Endodermal cell (in vitro differentiated cells): Measurements from ENCODE around the gene G3BP2. TPM values are rescaled to one million over a fixed set of nuclear protein-coding genes. Genes with fewer than 3 reads are reported as not detected.
A peak's percentile ranks its signal among the peaks of the same experiment; 100 is the strongest.

ENCODE experiments used
- DNase-seq: peaks from one replicate; pipeline ENCODE4 v3.0.0-alpha.2; 2017
- H3K27ac ChIP-seq: 2 replicates; pipeline ENCODE4 v1.5.1; 2013; ENCODE audit warnings: mild to moderate bottlenecking, low read depth, low read length, moderate library complexity
- H3K27me3 ChIP-seq: 2 replicates; pipeline ENCODE4 v1.6.1; 2013; ENCODE audit warnings: mild to moderate bottlenecking, low read length, moderate library complexity; ENCODE audit not compliant: insufficient read depth, control insufficient read depth, poor library complexity, severe bottlenecking
- H3K36me3 ChIP-seq: 2 replicates; pipeline ENCODE4 v1.7.0; 2013; ENCODE audit warnings: mild to moderate bottlenecking, low read length, moderate library complexity; ENCODE audit not compliant: control insufficient read depth, insufficient read depth
- H3K4me1 ChIP-seq: one replicate; pipeline ENCODE4 v1.7.0; 2013; ENCODE audit warnings: low read length; ENCODE audit not compliant: control insufficient read depth, insufficient read depth
- H3K4me3 ChIP-seq: 2 replicates; pipeline ENCODE4 v1.5.1; 2013; ENCODE audit warnings: mild to moderate bottlenecking, low read length, moderate library complexity
- H3K9ac ChIP-seq: 2 replicates; pipeline ENCODE4 v1.6.1; 2013; ENCODE audit warnings: mild to moderate bottlenecking, low read length, moderate library complexity; ENCODE audit not compliant: poor library complexity, severe bottlenecking; ENCODE audit errors: extremely low read depth
- H3K9me3 ChIP-seq: 2 replicates; pipeline ENCODE4 v1.6.1; 2013; ENCODE audit warnings: mild to moderate bottlenecking, low read length, moderate library complexity; ENCODE audit not compliant: control insufficient read depth
- H3K27ac Mint-ChIP-seq: 2 replicates; pipeline ENCODE4 v1.8.0; 2020; ENCODE audit warnings: mixed read lengths
- H3K27me3 Mint-ChIP-seq: 2 replicates; pipeline ENCODE4 v1.8.0; 2021; ENCODE audit warnings: mild to moderate bottlenecking, mixed read lengths; ENCODE audit not compliant: insufficient read depth
- H3K36me3 Mint-ChIP-seq: 2 replicates; pipeline ENCODE4 v1.8.0; 2020; ENCODE audit warnings: low read depth, mixed read lengths
- H3K4me1 Mint-ChIP-seq: 2 replicates; pipeline ENCODE4 v1.8.0; 2020; ENCODE audit warnings: mixed read lengths
- H3K4me3 Mint-ChIP-seq: 2 replicates; pipeline ENCODE4 v1.8.0; 2020; ENCODE audit warnings: mild to moderate bottlenecking, moderate library complexity, mixed read lengths
- H3K9me3 Mint-ChIP-seq: 2 replicates; pipeline ENCODE4 v1.8.0; 2020; ENCODE audit warnings: mild to moderate bottlenecking, mixed read lengths
- WGBS, 2 experiments: methylation state at CpG; one replicate each; pipeline versions ENCODE4 v1.1.5 to v1.1.7; 2013; ENCODE audit warnings: missing lambda C conversion rate in 2 of 2, mixed read lengths in 1 of 2; ENCODE audit not compliant: insufficient coverage in 1 of 2, insufficient read length in 1 of 2; 5-methylcytosine and 5-hydroxymethylcytosine counted together
- long read RNA-seq, 4 experiments: library from polyadenylated mRNA in 2 of 4; library from RNA in 1 of 4; library from capped mRNA in 1 of 4; stranded (forward) in 3 of 4; unstranded in 1 of 4; transcript quantifications; one replicate each; pipeline ENCODE4 v2.0.0, GENCODE V29; 2020 to 2021; ENCODE audit warnings: inconsistent platforms in 1 of 4
- polyA plus RNA-seq, 2 experiments: library from polyadenylated mRNA; stranded (reverse); fragments of 50-300 nt; gene quantifications; one replicate each; pipeline ENCODE4 v1.2.3, GENCODE V29; 2013
- total RNA-seq, 2 donors: library from RNA; stranded (reverse); fragmentation: NEBNext Ultra II Directional in 1 of 2; extraction: Animal tissue kit (Norgen Biotek cat#: 25700) in 1 of 2; gene quantifications; 2 replicates in 1 of 2; 3 replicates in 1 of 2; pipeline ENCODE4 v1.2.1, GENCODE V29; 2021
- TF ChIP-seq, protein P1 (sequence below): fragments of 200-600 bp; sonication (generic); conservative IDR thresholded peaks from 2 replicates; pipeline ENCODE4 v1.5.0; 2021; ENCODE audit warnings: antibody characterized with exemption, mild to moderate bottlenecking

Gene G3BP2
- total RNA-seq = 100 to 1,000 TPM; 176 to 183 TPM
- polyA plus RNA-seq (2013, experiment 1 of 2) = 143 TPM
- polyA plus RNA-seq (2013, experiment 2 of 2) = 141 TPM
- long read RNA-seq, experiment 1, full-length matches to known transcripts = 11 of 70 reads
- long read RNA-seq, experiment 1, partial matches to known transcripts = 15 of 70 reads
- long read RNA-seq, experiment 1, other reads (novel, unspliced or antisense) = 44 of 70 reads
- long read RNA-seq, experiment 2, full-length matches to known transcripts = 359 of 466 reads
- long read RNA-seq, experiment 2, partial matches to known transcripts = 18 of 466 reads
- long read RNA-seq, experiment 2, other reads (novel, unspliced or antisense) = 89 of 466 reads
- long read RNA-seq, experiment 3, full-length matches to known transcripts = 780 of 979 reads
- long read RNA-seq, experiment 3, partial matches to known transcripts = 36 of 979 reads
- long read RNA-seq, experiment 3, other reads (novel, unspliced or antisense) = 163 of 979 reads
- long read RNA-seq, experiment 4, transcript G3BP2-201 (11 exons, 2,609 nt) = major isoform, 10 of 46 reads
- long read RNA-seq, experiment 4, partial matches to known transcripts = 29 of 46 reads
- long read RNA-seq, experiment 4, other reads (novel, unspliced or antisense) = 7 of 46 reads

DNA sequence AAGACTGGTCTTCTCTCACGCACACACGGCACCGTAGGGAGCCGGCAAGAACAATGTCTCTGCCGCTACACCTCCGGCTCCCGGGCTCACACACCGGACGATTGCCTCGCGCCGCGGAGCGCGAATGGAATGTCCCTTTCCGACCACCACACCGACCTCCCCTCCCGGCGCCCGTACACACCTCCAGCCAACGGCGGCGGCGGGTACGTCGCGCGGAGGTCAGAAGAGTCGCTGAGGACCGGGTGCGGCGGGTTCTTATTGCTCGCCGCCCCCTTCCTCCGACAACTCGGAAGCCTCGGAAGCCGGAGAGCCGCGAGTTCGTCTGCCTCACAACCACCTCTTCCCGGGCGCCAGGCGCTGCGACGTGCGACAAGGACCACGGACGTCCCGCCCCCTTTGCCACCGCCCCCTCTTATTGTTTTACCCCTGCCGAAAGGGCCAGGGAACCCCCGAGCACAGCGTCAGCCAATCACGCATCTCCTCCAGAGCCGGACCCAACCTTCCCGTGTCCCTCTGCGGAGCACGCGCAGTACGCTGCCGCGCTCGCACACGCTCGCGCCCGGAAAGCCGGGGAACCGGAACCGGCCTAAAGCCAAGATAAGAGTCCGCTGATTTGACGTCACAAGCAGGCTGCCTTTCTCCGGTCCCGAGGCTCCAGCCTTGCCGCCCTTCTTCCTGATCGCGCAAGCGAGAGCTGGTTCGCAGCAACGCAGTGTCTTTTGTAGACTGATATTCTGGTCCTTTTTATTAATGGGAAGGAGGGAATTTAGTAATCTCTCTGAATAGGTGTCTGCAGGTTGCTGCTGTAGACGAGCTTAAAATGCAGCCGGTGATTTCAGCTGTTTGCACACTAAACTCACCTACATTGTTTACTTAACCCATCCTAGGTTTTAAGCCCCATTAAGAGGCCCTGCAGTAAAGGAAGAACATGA is at the start of gene G3BP2:
G3BP2 (minus strand) TSS at position 385 of the 932 bp plus-strand sequence. CDS start 11,386 bp downstream, outside the sequence.
- no peaks in the 10 kb centered on the region for H3K36me3 Mint-ChIP-seq
- Histone ChIP-seq H3K36me3 (no peaks in the 10 kb centered on the region), H3K27me3 (no peaks in the 10 kb centered on the region), H3K27ac (peak within 1 kb of the TSS; percentile 98), H3K4me1 (peaks cover 7% of the 10 kb centered on the region), H3K9ac (peak within 1 kb of the TSS; percentile 95), H3K9me3 (no peaks in the 10 kb centered on the region), H3K4me3 (peak within 1 kb of the TSS; percentile 98)
- no peaks in the 10 kb centered on the region for H3K9me3 Mint-ChIP-seq
- peak; percentile 99 for DNase-seq
- WGBS, 2 experiments = 0% methylated on average over 30 to 83 of the region's 83 CpGs
- TF ChIP-seq, protein P1, sequence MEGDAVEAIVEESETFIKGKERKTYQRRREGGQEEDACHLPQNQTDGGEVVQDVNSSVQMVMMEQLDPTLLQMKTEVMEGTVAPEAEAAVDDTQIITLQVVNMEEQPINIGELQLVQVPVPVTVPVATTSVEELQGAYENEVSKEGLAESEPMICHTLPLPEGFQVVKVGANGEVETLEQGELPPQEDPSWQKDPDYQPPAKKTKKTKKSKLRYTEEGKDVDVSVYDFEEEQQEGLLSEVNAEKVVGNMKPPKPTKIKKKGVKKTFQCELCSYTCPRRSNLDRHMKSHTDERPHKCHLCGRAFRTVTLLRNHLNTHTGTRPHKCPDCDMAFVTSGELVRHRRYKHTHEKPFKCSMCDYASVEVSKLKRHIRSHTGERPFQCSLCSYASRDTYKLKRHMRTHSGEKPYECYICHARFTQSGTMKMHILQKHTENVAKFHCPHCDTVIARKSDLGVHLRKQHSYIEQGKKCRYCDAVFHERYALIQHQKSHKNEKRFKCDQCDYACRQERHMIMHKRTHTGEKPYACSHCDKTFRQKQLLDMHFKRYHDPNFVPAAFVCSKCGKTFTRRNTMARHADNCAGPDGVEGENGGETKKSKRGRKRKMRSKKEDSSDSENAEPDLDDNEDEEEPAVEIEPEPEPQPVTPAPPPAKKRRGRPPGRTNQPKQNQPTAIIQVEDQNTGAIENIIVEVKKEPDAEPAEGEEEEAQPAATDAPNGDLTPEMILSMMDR = no peak
- no peaks in the 10 kb centered on the region for H3K27me3 Mint-ChIP-seq
- H3K27ac Mint-ChIP-seq = peak within 1 kb of the TSS; percentile 99
- peak within 1 kb of the TSS; percentile 99 for H3K4me3 Mint-ChIP-seq
- H3K4me1 Mint-ChIP-seq = peaks cover 36% of the 10 kb centered on the region

DNA sequence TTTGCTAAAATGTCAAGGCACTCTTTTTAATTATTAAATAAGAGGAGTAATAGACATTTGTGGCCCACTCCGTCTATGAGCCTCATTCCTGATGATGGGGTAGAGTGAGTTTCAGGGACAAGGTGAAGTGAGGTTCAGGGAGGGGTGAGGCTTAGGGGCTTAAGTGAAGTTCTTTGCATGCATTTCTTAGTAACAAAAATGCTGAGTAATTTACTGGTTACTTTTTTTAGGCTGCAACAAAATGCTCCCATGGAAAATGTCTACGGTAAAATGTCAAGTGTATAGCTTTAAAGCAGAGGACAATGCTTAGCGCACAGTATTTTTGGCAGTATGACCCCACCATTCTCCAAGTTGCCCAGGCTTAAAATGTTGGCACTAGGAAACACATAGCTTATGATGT is 49.2 kb upstream of the G3BP2 start:
- Histone ChIP-seq H3K27me3 (no peaks in the 10 kb centered on the region), H3K4me3 (peak overlapping the region; percentile 92), H3K9ac (no peak overlapping the region), H3K36me3 (peaks cover 10% of the 10 kb centered on the region), H3K4me1 (no peaks in the 10 kb centered on the region), H3K9me3 (no peaks in the 10 kb centered on the region), H3K27ac (no peak overlapping the region)
- no peak overlapping the region for H3K27ac Mint-ChIP-seq
- WGBS, 2 experiments = 64 to 88% methylated on average over 1 to 3 of the region's 3 CpGs
- peaks cover 19% of the 10 kb centered on the region for H3K36me3 Mint-ChIP-seq
- no peaks in the 10 kb centered on the region for H3K27me3 Mint-ChIP-seq
- DNase-seq = no peak
- TF ChIP-seq, protein P1 = no peak
- H3K4me3 Mint-ChIP-seq = no peak overlapping the region
- H3K9me3 Mint-ChIP-seq = no peaks in the 10 kb centered on the region
- peaks cover 24% of the 10 kb centered on the region for H3K4me1 Mint-ChIP-seq

DNA sequence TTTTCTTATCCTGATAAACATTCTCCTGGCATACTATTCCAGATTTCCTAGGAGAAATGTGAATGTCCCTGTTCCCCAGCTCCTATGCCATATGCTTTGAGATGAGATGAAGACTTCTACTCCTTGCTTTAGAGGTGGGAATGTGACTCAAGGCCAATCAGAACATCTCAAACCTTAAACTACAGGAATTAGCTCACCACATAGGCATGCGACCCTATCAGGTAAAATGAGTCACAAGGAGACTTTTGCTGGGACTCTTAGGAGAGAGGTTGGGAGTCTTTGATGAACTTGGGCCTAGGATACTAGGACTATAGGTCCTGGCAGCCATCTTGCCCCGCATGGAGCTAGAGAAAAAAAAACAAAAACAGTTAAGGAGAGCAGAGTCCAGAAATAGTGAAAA is 45.3 kb upstream of the G3BP2 start:
- Histone ChIP-seq H3K9me3 (no peaks in the 10 kb centered on the region), H3K36me3 (peaks cover 10% of the 10 kb centered on the region), H3K27me3 (no peaks in the 10 kb centered on the region), H3K9ac (no peak overlapping the region), H3K4me1 (no peaks in the 10 kb centered on the region), H3K27ac (no peak overlapping the region), H3K4me3 (no peak overlapping the region)
- Mint-ChIP-seq H3K9me3 (no peaks in the 10 kb centered on the region), H3K27ac (no peak overlapping the region), H3K36me3 (peaks cover 25% of the 10 kb centered on the region), H3K4me3 (no peak overlapping the region), H3K27me3 (no peaks in the 10 kb centered on the region), H3K4me1 (peaks cover 9% of the 10 kb centered on the region)
- WGBS, 2 experiments = 88 to 98% methylated on average over 1 to 2 of the region's 2 CpGs
- peak; percentile 39 for DNase-seq
- TF ChIP-seq, protein P1 = no peak
